Measurements from ENCODE around the gene NNMT. TPM values are rescaled to one million over a fixed set of nuclear protein-coding genes. Genes with fewer than 3 reads are reported as not detected.

NNMT gene
- total RNA-seq, 1 experiment from 2014 or later: 2.4 TPM

DNA sequence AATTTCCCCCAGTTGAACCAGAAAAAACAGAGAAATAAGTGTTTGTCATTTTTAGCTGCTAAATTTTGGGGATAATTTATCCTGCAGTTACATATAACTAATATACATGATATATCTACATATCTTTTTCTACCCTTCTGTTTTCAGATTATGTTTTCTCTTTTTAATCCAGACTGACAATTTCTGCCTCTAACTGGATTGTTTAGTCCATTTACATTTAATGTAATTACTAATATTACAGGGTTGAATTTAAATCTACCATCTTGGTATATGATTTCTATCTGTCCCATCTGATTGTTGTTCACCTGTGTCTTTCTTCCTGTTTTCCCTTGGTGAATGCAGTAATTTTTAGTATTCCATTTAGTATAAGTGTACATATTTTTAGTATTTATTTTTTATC, 5.7 kb downstream of the NNMT start:
- H3K4me3 ChIP-seq (ENCODE audit: low read depth, low read length): no peak overlapping the region
- H3K27me3 Mint-ChIP-seq (ENCODE audit: insufficient read depth, unreplicated experiment): peaks cover 2% of the 10 kb centered on the region
- H3K4me1 ChIP-seq: peaks cover 9% of the 10 kb centered on the region
- POLR2A ChIA-PET: no interaction called here
- no peak overlapping the region for H3K4me3 Mint-ChIP-seq (ENCODE audit: unreplicated experiment)
- no peaks in the 10 kb centered on the region for H3K36me3 ChIP-seq (ENCODE audit: control insufficient read depth, insufficient read depth, low read length)
- intact Hi-C loops (cut with micrococcal nuclease; ENCODE audit: unreplicated experiment): no loop called here
- no peak for DNase-seq
- H3K36me3 Mint-ChIP-seq (ENCODE audit: insufficient read depth, unreplicated experiment): no peaks in the 10 kb centered on the region
- no peaks in the 10 kb centered on the region for H3K27me3 ChIP-seq (replicated peaks; ENCODE audit: control insufficient read depth, insufficient read depth, low read length)
- H3K4me1 Mint-ChIP-seq (ENCODE audit: low read depth, unreplicated experiment): peaks cover 7% of the 10 kb centered on the region
- CTCF ChIA-PET: no interaction called here
- peaks cover 4% of the 10 kb centered on the region; the same call in 1 of the 2 replicates for H3K9me3 ChIP-seq
- TF ChIP-seq, protein P1, sequence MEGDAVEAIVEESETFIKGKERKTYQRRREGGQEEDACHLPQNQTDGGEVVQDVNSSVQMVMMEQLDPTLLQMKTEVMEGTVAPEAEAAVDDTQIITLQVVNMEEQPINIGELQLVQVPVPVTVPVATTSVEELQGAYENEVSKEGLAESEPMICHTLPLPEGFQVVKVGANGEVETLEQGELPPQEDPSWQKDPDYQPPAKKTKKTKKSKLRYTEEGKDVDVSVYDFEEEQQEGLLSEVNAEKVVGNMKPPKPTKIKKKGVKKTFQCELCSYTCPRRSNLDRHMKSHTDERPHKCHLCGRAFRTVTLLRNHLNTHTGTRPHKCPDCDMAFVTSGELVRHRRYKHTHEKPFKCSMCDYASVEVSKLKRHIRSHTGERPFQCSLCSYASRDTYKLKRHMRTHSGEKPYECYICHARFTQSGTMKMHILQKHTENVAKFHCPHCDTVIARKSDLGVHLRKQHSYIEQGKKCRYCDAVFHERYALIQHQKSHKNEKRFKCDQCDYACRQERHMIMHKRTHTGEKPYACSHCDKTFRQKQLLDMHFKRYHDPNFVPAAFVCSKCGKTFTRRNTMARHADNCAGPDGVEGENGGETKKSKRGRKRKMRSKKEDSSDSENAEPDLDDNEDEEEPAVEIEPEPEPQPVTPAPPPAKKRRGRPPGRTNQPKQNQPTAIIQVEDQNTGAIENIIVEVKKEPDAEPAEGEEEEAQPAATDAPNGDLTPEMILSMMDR (IDR thresholded peaks at IDR 0.05; ENCODE audit: insufficient read depth in 1 of 2, low read depth in 1 of 2, low read length in 1 of 2, severe bottlenecking in 1 of 2, unreplicated experiment in 1 of 2): no peak
- H3K9me3 Mint-ChIP-seq (ENCODE audit: unreplicated experiment): peaks cover 12% of the 10 kb centered on the region
- no peak overlapping the region for H3K27ac Mint-ChIP-seq (ENCODE audit: unreplicated experiment)
- no TSS peak for BruUV-seq (replicated peaks)

DNA sequence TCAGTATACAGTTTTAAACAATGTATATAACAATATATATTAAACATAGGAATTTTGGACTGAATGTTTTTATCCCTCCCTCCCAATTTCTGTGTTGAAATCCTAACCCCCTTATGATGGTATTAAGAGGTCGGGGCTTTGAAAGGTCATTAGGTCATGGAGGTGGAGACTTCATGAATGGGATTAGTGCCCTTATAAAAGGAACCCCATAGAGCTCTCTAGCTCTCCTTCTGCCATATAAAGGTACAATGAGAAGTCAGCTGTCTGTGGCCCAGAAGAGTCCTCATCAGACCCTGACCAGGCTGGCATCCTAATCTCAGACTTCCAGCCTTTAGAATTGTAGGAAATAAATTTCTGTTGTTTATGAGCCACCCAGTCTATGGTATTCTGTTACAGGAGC, 6.5 kb downstream of the NNMT start:
- TF ChIP-seq, protein P1 (IDR thresholded peaks at IDR 0.05; ENCODE audit: insufficient read depth in 1 of 2, low read depth in 1 of 2, low read length in 1 of 2, severe bottlenecking in 1 of 2, unreplicated experiment in 1 of 2): no peak
- Mint-ChIP-seq H3K27me3 (ENCODE audit: insufficient read depth, unreplicated experiment) (peaks cover 2% of the 10 kb centered on the region), H3K4me1 (ENCODE audit: low read depth, unreplicated experiment) (peaks cover 11% of the 10 kb centered on the region), H3K4me3 (ENCODE audit: unreplicated experiment) (no peak overlapping the region), H3K9me3 (ENCODE audit: unreplicated experiment) (peaks cover 12% of the 10 kb centered on the region), H3K27ac (ENCODE audit: unreplicated experiment) (no peak overlapping the region), H3K36me3 (ENCODE audit: insufficient read depth, unreplicated experiment) (no peaks in the 10 kb centered on the region)
- Histone ChIP-seq H3K9me3 (peaks cover 4% of the 10 kb centered on the region; the same call in 1 of the 2 replicates), H3K4me1 (peaks cover 9% of the 10 kb centered on the region), H3K4me3 (ENCODE audit: low read depth, low read length) (no peak overlapping the region), H3K36me3 (ENCODE audit: control insufficient read depth, insufficient read depth, low read length) (no peaks in the 10 kb centered on the region), H3K27me3 (replicated peaks; ENCODE audit: control insufficient read depth, insufficient read depth, low read length) (no peaks in the 10 kb centered on the region)
- POLR2A ChIA-PET: no interaction called here
- DNase-seq: no peak
- no TSS peak for BruUV-seq (replicated peaks)
- CTCF ChIA-PET: no interaction called here
- intact Hi-C loops (cut with micrococcal nuclease; ENCODE audit: unreplicated experiment): no loop called here

DNA sequence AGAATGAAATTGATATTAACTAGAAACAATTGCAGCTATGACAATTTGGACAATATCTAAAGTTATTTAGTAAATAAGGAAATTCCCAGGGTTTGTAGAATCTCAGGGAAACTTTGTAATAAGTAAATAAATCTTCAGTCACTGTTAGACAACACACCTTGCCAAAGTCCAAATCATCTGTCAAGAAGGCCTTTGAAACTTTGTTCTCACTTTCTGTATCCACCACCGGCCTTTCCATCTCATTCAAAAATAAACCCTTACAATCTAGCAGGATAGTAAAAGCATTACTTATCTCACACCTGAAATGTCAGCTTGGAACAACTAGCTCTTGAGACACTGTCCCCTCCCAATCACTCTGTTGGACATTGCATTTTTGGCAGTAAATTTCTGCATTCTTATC, 7.9 kb downstream of the NNMT start:
- intact Hi-C loops (cut with micrococcal nuclease; ENCODE audit: unreplicated experiment): no loop called here
- CTCF ChIA-PET: interaction anchor here (0.9 to 1.1 kb wide), 2 partner anchors 12 to 36 kb away, joined by 3 to 5 read pairs; no protein-coding TSS in a partner anchor

More for the DNA sequence above, 7.9 kb downstream of the NNMT start:
- H3K36me3 Mint-ChIP-seq (ENCODE audit: insufficient read depth, unreplicated experiment): no peaks in the 10 kb centered on the region
- H3K4me3 Mint-ChIP-seq (ENCODE audit: unreplicated experiment): no peak overlapping the region
- no peak for DNase-seq
- peaks cover 4% of the 10 kb centered on the region; the same call in 1 of the 2 replicates for H3K9me3 ChIP-seq
- POLR2A ChIA-PET: interaction anchor here (0.6 kb wide), 1 partner anchor 104 kb away, joined by 3 read pairs; no protein-coding TSS in a partner anchor
- no TSS peak for BruUV-seq (replicated peaks)
- no peak overlapping the region for H3K4me3 ChIP-seq (ENCODE audit: low read depth, low read length)
- no peaks in the 10 kb centered on the region for H3K27me3 ChIP-seq (replicated peaks; ENCODE audit: control insufficient read depth, insufficient read depth, low read length)
- no peaks in the 10 kb centered on the region for H3K36me3 ChIP-seq (ENCODE audit: control insufficient read depth, insufficient read depth, low read length)
- peaks cover 2% of the 10 kb centered on the region for H3K27me3 Mint-ChIP-seq (ENCODE audit: insufficient read depth, unreplicated experiment)
- H3K9me3 Mint-ChIP-seq (ENCODE audit: unreplicated experiment): peaks cover 12% of the 10 kb centered on the region
- peaks cover 9% of the 10 kb centered on the region for H3K4me1 ChIP-seq
- TF ChIP-seq, protein P1 (IDR thresholded peaks at IDR 0.05; ENCODE audit: insufficient read depth in 1 of 2, low read depth in 1 of 2, low read length in 1 of 2, severe bottlenecking in 1 of 2, unreplicated experiment in 1 of 2): no peak
- H3K27ac Mint-ChIP-seq (ENCODE audit: unreplicated experiment): no peak overlapping the region
- peaks cover 16% of the 10 kb centered on the region for H3K4me1 Mint-ChIP-seq (ENCODE audit: low read depth, unreplicated experiment)
